GM23248 (cell line): ENCODE data around the gene PDGFC.

ENCODE experiments used
- EZH2 ChIP-seq: fragments of 200-600 bp; sonication (generic); IDR thresholded peaks from 2 replicates; pipeline ENCODE4 v1.6.1; 2018; ENCODE audit warnings: antibody characterized with exemption, mild to moderate bottlenecking; ENCODE audit not compliant: insufficient read depth, poor library complexity, severe bottlenecking
- EZH2phosphoT487 ChIP-seq: fragments of 200-600 bp; sonication (generic); IDR thresholded peaks from 2 replicates; pipeline ENCODE4 v1.6.1; 2018; ENCODE audit warnings: antibody characterized with exemption, moderate library complexity, mild to moderate bottlenecking, low read depth; ENCODE audit not compliant: insufficient read depth

DNA sequence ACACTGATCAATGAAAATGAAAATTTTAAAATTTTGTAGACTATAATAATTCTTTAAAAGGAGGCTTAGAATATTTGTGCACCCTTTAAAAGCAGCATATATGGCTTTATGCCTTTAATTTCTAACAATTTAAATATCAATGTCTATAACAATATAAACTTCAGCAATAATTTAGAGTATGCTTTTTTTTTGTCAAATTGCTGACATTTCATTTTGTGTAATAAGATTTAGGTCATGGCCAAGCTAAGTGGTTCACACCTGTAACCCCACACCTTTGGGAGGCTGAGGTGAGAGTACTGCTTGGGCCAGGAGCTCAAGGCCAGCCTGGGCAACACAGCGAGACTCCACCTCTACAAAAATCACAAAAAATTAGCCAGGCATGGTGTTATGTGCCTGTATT is 86.2 kb downstream of the PDGFC start:
- TF ChIP-seq EZH2, result no peak
- no peak for TF ChIP-seq EZH2phosphoT487
